ENCODE data around the gene XAGE5. TPM values are rescaled to one million over a fixed set of nuclear protein-coding genes. Genes with fewer than 3 reads are reported as not detected.
"Not testable (repeated sequence)": the region's sequence is repeated elsewhere in the genome, so short reads cannot be mapped to it uniquely, and the experiment has no call there.

The XAGE5 gene, protein sequence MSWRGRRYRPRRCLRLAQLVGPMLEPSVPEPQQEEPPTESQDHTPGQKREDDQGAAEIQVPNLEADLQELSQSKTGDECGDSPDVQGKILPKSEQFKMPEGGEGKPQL
- total RNA-seq: not detected

DNA sequence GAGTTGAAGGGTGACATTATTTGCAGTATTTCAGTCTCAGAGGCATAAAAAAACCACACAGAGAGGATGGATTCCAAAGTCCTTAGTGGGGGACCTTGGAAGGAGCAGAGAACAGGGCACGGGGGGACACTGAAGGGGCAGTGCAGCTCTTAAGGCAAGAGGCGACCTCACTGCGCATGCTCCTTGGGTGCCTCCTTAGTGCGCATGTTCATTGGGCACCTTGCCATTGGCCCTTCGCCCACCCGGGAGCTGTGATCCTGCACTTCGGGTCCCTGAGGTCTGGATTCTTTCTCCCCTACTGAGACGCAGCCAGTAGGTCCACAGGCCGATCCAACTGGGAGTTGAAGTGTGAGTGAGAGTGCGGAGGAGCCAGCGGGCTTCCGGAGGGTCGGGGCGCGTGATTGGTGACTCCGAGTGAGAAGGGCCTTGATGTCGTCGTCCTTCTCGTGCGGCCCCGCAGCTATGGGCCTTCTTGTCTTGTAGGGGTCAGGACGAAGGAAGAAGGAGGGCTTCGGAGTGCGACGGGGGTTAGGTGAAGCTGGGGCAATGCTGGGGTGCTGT lies at the start of gene XAGE5:
Gene XAGE5, plus strand, starts transcription at position 223 of the 561 bp plus-strand sequence. CDS start 1,280 bp downstream, outside the sequence.
- no peak for DNase-seq

DNA sequence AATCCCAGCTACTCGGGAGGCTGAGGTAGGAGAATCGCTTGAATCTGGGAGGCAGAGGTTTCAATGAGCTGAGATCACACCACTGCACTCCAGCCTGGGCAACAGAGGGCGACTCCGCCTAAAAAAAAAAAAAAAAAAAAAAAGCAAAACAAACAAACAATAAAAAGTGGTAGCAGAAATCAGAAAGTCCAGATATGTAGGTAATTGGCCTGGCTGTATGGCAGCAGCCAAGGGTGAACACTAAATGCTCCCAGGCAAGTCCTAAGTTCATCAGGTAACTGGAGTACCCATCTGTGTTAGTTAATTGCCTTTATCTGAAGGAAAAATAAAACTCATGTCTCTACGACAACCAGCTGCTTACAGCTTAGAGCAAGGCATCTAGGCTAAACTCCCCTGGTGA lies 45.1 kb upstream of the XAGE5 start:
- DNase-seq: not testable (repeated sequence)

DNA sequence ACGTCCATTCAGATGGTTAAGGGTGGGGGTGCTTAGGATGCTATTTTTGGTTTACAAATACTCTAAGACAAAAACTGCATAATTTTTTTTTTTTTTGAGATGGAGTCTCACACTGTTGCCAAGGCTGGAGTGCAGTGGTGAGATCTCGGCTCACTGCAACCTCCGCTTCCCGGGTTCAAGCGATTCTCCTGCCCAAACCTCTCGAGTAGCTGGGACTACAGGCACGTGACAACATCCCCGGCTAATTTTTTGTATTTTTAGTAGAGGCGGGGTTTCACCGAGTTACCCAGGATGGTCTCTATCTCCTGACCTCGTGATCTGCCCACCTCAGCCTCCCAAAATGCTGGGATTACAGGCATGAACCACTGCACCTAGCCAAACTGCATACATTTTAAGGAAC lies 37.6 kb upstream of the XAGE5 start:
- DNase-seq: not testable (repeated sequence)

DNA sequence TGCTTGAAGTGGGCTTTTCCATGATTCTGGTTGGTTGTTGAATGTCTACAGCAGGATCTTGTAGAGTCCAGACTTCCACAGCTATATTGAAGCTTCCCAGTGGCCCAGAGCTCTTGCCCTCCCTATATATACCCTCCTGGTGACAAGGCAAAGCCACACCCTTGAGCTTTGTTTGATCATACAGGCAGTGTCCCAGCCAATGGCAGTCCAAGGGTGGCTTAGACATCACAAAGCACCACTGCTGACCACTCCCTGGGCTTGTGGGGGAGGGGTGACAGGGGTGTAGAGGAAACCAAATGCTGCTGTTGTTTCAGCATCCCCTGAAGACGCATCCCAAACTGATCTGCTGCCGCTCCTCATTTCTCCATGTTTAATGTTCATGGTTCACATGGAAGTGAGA lies 13.8 kb upstream of the XAGE5 start, which contains the start of gene SPANXN5:
Gene SPANXN5, minus strand, starts transcription at position 101 of the 400 bp plus-strand sequence. Its CDS starts 79 bp downstream, at position 22.
- not testable (repeated sequence) for DNase-seq

DNA sequence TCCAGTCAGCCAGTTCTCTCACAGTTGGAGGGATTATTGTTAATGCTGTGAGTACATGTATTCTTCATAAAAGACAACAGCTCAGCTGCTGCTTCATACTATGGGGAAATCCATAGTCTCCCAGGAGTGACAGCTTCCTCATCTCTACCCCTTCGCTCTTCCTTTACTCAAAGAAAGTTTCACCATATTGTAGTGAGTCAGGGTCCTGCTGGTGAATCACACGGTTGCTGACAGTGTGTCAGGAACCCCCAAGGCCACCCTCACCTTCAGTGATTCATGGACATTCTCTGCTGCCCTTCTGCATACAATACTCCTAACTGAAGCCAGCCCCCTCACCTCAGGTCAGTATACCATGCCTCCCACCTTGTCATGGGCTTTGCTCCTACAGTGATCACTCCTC lies 6.2 kb upstream of the XAGE5 start:
- not testable (repeated sequence) for DNase-seq

DNA sequence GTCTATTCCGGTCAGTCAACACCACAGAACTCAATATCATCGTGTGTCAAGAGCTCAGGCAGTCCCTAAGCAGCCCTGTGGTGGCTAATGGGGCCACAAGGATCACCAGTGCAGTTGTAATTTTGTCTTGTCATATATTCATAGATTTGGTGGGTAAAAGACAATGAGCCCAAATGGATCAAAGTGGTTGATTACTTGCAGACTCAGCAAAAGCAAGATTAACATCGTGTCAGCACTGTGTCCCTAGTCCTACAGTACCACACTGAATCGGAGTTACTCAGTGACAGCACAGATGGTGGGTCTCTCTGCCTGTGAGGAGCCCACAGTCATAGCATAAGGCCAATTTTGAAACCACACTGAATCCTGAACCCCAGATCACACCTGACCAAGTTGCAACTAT lies 8.7 kb downstream of the XAGE5 start:
- no peak for DNase-seq

DNA sequence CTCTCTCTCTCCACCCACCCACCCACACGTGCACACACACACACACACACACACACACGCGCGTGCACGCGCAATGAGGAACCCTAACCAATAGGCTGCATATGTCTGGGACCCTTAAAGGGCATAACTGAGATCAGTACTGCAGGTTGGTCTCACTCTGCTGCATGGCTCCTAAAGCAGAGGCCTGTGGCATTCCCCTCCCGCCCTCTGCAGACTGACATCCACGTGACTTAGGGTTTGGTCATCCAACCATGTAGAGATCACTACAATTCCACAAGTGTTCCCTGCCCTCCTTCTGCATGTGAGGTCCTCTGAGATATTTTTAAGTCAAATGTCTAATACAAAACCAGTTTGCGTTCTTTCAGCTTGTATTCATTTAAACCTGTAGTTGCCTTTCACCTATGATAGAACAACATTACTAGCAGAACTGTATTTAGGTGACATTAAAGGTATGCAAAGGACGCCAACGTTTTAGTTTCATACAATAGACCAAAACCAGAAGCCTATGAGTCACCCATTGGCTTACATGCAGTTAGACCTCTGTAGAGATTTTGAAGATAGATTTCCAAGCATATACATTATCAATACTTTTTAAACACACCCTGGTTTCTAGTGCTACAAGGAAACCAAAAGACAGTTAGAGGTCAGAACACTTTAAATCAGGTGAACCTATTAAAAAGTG lies 10.1 kb downstream of the XAGE5 start:
- no peak for DNase-seq

DNA sequence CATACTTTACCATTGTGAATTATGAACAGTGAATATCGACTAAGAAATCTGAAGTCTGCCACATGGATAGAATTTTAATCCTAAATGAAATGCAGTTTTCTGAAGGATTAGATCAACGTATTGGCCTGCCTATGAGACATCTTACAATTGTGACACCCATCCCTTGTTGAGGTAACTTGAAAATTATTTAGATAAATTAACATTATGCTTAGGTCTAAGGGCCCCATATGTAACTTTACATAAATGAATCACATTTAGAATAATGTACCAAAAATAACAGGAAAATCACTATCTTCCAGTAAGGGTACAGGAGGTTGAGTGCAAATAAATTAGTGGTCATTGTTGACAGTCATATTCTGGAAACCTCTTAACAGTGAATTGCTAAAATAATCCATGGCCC lies 13.5 kb downstream of the XAGE5 start:
- no peak for DNase-seq

DNA sequence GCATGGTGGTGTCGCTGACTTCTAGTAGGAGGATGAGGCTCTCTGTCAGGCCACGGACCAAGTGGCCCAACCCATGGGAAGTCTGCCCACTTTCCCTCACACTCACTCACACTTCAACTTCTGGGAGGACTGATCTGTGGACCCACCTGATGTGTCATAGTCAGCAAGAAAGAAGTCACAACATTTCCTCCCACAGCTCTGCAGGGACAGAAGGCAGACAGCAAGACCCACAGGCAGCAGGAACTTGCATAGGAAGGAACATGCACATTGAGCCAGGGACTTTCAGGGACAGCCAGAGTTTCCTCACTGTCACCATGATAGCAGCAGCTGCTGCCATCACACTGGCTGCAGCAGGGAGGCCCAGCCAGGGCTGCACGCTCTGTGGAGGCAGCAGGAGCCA lies 19.5 kb downstream of the XAGE5 start:
- DNase-seq: no peak

DNA sequence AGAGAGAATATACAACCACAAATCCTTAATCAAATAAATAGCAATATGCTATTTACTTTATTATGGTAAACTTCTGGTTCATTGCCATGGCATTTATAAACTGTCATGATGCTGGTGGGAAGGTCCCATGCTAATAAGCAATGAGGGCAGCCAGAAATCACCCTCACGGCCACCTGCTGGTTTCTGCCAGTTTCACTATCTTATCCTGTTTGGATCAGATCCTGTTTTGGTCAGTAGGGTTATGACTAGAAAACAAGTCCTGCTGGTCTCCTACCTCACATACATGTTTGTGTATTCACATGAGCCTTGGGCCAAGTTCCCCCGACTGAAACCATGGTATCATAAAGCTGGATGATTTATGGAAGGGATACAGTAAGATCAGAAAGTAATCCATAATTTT lies 28.1 kb downstream of the XAGE5 start:
- no peak for DNase-seq

DNA sequence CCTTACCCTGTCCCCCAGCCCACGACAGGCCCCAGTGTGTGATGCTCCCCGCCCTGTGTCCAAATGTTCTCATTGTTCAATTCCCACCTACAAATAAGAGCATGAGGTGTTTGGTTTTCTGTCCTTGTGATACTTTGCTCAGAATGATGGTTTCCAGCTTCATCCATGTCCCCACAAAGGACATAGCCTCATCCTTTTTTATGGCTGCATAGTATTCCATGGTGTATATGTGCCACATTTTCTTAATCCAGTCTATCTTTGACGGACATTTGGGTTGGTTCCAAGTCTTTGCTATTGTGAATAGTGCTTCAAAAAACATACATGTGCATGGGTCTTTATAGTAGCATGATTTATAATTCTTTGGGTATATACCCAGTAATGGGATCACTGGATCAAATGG lies 32.5 kb downstream of the XAGE5 start:
- DNase-seq: not testable (repeated sequence)

DNA sequence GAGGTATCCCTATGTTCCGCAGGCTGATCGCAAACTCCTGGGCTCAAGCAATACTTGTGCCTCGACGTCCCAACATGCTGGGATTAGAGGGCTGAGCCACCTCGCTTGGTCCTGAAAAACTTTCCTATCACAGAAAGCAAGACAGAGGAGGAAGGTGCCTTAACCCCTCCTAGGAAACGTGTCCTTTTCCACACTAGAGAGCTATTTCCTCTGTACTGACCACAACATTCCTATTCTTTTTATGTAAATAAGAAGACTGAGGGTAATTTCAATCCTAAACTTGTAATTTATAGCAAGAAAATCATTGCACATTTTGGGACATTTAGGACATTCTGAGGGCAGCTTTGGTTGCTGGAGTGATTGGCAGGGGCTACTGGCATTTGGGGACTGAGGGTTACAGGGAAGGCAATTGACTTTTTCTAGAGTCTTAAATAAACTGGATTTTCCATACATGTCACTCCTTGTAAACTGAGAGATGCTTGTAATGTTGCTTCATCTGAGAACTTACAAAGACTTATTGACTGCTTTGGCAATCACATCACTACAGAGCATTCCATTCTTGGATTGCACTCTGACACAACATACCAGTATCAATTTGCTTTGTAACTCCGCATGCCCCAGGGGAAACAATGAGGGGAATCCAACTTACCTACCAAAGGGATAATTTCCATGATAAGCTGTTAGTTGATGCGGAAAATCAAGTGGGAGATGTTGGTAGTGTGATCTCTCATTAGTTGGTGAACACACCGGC lies 41.2 kb downstream of the XAGE5 start:
- no peak for DNase-seq

DNA sequence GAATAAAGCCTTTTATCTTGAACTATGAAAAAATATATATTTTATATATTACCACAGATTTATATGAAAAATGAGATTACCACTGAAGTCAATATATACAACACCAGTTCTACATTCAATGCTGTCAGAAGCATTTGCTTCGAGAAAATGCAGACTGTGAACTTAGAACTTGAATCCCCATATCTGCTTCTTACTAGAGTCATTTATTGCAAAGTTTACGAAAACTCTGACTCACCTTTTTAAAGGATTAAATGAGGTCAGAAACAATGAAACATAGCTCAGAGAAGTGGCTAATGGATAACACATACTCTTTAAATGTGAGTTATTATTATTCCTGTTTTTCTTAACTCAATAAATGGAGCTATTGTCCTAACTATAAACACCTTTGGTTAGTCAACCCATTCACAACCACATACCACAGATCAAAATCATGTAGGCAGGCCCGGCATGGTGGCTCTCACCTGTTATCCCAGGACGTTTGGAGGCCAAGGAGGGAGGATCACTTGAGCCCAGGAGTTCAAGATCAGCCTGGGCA lies 46.0 kb downstream of the XAGE5 start:
- DNase-seq: not testable (repeated sequence)

DNA sequence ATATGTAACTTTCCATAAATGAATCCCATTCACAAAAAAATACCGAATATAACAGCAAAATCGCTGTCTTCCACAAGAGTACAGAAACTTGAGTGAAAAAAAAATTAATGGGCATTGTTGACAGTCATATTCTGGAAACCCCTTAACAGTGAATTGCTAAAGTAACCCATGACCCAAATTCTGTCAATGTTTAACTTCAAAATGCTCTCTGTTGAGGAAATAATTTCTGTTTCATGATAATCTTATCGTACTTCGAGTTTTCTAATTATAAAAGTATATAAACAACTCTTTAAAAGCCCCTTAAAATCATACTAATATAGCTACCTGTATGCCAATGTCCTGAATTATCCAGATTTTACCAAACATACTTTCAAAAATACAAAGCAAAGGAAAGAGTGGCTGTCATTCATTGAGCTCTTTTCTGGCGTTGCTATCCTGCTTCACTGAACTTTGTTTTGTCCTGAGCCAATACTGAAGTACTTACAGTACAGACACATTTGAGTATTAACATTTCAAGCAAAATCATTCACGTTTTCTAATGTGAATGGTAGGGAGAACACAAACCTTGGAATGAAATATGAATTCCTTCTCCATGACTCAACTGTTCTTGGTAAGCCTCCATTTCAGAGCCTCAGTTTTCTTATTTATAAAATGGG lies 54.4 kb downstream of the XAGE5 start:
- DNase-seq: no peak

Small RNA genes within 50 kb of the gene (small RNA-seq; reads per million reads assigned to genes)
- not detected for gene AC244505.6 (ENCODE audit: low replicate concordance)
- gene AC244505.7 (ENCODE audit: low replicate concordance): not detected

Other genes starting within 250 kb of the XAGE5 start
- gene SSX7, start 156.4 kb upstream of the XAGE5 start, total RNA-seq: not detected
- not detected for gene SSX2, start 104.1 kb upstream of the XAGE5 start, total RNA-seq
- gene SSX2B, start 60.0 kb upstream of the XAGE5 start, total RNA-seq: not detected
- gene SPANXN5, start 13.9 kb upstream of the XAGE5 start, total RNA-seq: not detected
- gene XAGE3, start 56.8 kb downstream of the XAGE5 start, total RNA-seq: not detected
- gene FAM156B, start 86.0 kb downstream of the XAGE5 start, total RNA-seq: 19.4 TPM
- 20.6 TPM for gene FAM156A, start 147.2 kb downstream of the XAGE5 start, total RNA-seq
- gene GPR173, start 237.5 kb downstream of the XAGE5 start, total RNA-seq: 3.1 TPM